Measurements from ENCODE around the gene CFAP210. TPM values are rescaled to one million over a fixed set of nuclear protein-coding genes. Genes with fewer than 3 reads are reported as not detected.
"Not testable (repeated sequence)": the region's sequence is repeated elsewhere in the genome, so short reads cannot be mapped to it uniquely, and the experiment has no call there.

CFAP210 gene
- total and polyA plus RNA-seq, 5 experiments from 2014 or later: not detected

DNA sequence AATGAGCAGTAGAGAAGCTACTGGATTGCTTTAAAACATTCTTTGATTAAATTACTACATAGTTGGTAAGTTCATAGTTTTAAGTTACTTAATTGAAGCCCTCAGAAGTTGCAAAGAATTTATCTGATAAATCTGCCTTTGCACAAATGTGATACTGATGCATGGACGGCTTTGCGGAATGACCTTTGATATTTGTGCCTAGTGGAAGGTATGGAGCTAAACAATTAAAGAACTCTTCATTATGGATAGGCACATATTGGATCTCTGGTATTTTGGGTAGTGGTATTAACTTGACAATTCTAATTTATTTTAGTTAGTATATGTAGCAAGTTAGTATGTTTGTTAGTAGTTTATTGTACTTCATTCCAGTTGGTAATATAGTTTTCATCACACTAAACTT is 54.1 kb downstream of the CFAP210 start:
- Mint-ChIP-seq H3K27ac (no peak overlapping the region), H3K36me3 (peaks cover 0 to 24% (median 10%) of the 10 kb centered on the region in 3 donors), H3K4me1 (no peaks in the 10 kb centered on the region), H3K9me3 (peaks cover 0 to 17% (median 5%) of the 10 kb centered on the region in 9 donors), H3K27me3 (no peaks in the 10 kb centered on the region), H3K4me3 (no peak overlapping the region)
- no peak for DNase-seq
- POLR2A ChIA-PET: no interaction called here
- ATAC-seq: no peak

DNA sequence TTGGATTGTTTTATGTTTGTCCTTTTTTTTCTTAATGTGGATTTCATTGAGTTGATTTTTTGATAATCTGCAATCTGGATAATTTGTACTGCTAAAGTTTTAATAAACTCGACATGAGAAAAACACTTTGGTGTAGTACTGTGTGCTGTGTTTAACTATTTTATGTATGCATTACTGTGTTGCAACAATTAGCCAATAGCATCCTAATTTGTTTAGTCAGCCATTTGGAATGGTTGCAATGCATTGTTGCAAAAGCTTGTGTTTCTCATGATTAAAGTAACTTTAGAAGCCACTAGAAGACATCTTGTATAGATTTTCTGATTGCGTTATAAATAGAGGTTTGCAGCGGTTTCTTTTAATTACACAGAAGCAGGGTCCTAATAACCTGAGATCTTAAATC is 56.6 kb downstream of the CFAP210 start:
- Mint-ChIP-seq H3K36me3 (peaks cover 0 to 28% (median 10%) of the 10 kb centered on the region in 3 donors), H3K9me3 (peaks cover 0 to 7% (median 0%) of the 10 kb centered on the region in 9 donors), H3K4me1 (no peaks in the 10 kb centered on the region), H3K4me3 (no peak overlapping the region), H3K27ac (no peak overlapping the region), H3K27me3 (no peaks in the 10 kb centered on the region)
- POLR2A ChIA-PET: no interaction called here
- ATAC-seq (no peak), DNase-seq (no peak)

DNA sequence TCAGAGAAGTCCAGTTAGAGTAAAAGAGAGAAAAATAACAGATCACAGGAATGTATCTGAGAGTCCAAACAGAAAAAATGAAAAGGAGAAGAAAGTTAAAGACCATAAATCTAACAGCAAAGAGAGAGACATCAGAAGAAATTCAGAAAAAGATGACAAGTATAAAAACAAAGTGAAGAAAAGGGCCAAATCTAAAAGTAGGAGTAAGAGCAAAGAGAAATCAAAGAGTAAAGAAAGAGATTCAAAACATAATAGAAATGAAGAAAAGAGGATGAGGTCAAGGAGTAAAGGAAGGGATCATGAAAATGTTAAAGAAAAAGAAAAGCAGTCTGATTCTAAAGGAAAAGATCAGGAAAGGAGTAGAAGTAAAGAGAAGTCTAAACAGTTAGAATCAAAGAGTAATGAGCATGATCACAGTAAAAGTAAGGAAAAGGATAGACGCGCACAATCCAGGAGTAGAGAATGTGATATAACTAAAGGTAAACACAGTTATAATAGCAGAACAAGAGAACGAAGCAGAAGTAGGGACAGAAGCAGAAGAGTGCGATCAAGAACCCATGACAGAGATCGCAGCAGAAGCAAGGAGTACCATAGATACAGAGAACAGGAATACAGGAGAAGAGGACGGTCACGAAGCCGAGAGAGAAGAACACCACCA is 57.6 kb downstream of the CFAP210 start:
- DNase-seq (no peak), ATAC-seq (no peak)
- no peaks in the 10 kb centered on the region for H3K9me3 Mint-ChIP-seq
- peaks cover 2 to 29% (median 20%) of the 10 kb centered on the region in 3 donors for H3K36me3 Mint-ChIP-seq
- POLR2A ChIA-PET: no interaction called here
- no peak overlapping the region for H3K27ac Mint-ChIP-seq
- H3K27me3 Mint-ChIP-seq: no peaks in the 10 kb centered on the region
- H3K4me1 Mint-ChIP-seq: no peaks in the 10 kb centered on the region
- H3K4me3 Mint-ChIP-seq: no peak overlapping the region

DNA sequence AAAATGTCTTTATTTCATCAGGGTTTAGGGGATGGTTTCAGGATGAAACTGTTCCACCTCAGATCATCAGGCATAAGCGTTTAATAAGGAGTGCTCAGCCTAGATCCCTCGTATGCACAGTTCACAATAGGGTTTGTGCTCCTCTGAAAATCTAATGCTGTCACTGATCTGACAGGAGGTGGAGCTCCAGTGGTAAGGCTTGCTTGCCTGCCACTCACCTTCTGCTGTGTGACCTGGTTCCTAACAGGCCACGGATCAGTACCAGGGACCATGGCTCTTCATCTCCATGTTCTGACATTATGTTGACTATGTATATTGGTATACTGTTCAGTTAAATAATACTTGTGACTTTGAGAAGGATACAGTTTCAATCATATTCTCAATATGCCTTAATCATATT is 68.4 kb downstream of the CFAP210 start:
- ATAC-seq (no peak), DNase-seq (no peak)
- Mint-ChIP-seq H3K27ac (peak overlapping the region in 2 of 10 donors; percentile 0 to 79), H3K36me3 (peaks cover 5 to 77% (median 18%) of the 10 kb centered on the region in 3 donors), H3K27me3 (no peaks in the 10 kb centered on the region), H3K9me3 (no peaks in the 10 kb centered on the region), H3K4me3 (no peak overlapping the region), H3K4me1 (peaks cover 6 to 10% (median 7%) of the 10 kb centered on the region in 4 donors)
- POLR2A ChIA-PET: no interaction called here

DNA sequence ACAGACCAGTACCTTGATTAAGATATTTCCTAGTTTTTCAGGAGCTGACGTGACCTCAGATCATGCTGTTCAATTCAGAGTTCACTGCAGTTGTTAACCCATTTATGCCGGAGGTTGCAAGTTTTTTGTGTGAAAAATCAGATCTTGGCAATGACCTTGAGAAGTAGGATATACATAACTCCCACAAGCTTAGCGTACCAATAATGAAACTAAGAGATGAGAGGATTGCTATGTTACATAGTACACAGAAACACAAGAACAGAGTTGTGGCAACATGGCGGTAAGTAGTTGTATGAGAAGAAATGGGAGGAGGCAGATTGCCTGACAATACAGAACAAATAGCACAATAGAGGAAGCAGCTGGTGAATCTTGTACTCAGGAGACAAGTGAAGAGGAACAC is 71.0 kb downstream of the CFAP210 start:
- Mint-ChIP-seq H3K9me3 (no peaks in the 10 kb centered on the region), H3K27ac (peak overlapping the region in 2 of 10 donors; percentile 6 to 21), H3K4me3 (no peak overlapping the region), H3K4me1 (peaks cover 19 to 32% (median 23%) of the 10 kb centered on the region in 4 donors), H3K27me3 (no peaks in the 10 kb centered on the region), H3K36me3 (peaks cover 9 to 86% (median 30%) of the 10 kb centered on the region in 3 donors)
- POLR2A ChIA-PET: no interaction called here
- DNase-seq (no peak), ATAC-seq (no peak)

DNA sequence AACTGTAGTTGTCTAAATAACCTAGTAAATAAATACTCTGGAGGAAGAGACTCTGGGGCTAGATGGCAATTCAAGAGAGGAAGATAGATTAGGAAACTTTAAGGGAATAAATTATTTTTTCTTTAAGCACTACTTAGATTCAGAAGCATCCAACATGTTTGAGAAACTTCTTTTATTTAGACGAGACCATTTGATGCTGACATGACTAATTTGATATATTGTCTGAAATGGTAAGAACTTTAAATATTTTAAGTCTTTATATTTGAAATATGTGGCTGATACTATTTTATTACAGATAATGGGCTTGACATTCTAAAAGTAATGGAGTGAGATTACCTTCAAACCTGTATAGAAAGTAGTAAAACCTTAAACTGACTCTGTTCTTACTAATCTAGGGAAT is 73.7 kb downstream of the CFAP210 start:
- POLR2A ChIA-PET: no interaction called here
- Mint-ChIP-seq H3K36me3 (peaks cover 19 to 90% (median 49%) of the 10 kb centered on the region in 3 donors), H3K27ac (no peak overlapping the region), H3K9me3 (peaks cover 0 to 12% (median 0%) of the 10 kb centered on the region in 9 donors), H3K4me1 (peaks cover 30 to 46% (median 37%) of the 10 kb centered on the region in 4 donors), H3K27me3 (no peaks in the 10 kb centered on the region), H3K4me3 (no peak overlapping the region)
- no peak for ATAC-seq
- no peak for DNase-seq

DNA sequence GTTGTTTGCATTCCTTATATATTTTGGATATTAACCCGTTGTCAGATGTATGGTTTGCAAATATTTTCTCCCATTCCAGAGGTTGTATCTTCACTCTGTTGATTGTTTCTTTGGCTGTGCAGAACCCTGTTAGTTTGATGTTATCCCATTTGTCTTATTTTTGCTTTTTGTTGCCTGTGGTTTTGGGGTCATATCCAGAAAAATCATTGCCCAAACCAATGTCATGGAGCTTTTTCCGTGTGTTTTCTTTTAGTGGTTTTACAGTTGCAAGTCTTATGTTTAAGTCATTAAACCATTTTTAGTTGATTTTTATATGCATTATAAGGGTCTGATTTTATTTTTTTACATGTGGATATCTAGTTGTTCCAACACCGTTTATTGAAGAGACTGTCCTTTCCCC is 74.3 kb downstream of the CFAP210 start:
- no peak for DNase-seq
- no peak for ATAC-seq
- H3K9me3 Mint-ChIP-seq: peaks cover 0 to 12% (median 0%) of the 10 kb centered on the region in 9 donors
- H3K27ac Mint-ChIP-seq: peak overlapping the region in 2 of 10 donors; percentile 15 to 60
- no peaks in the 10 kb centered on the region for H3K27me3 Mint-ChIP-seq
- peaks cover 19 to 90% (median 53%) of the 10 kb centered on the region in 3 donors for H3K36me3 Mint-ChIP-seq
- POLR2A ChIA-PET: no interaction called here
- H3K4me1 Mint-ChIP-seq: peaks cover 30 to 46% (median 37%) of the 10 kb centered on the region in 4 donors
- H3K4me3 Mint-ChIP-seq: no peak overlapping the region

DNA sequence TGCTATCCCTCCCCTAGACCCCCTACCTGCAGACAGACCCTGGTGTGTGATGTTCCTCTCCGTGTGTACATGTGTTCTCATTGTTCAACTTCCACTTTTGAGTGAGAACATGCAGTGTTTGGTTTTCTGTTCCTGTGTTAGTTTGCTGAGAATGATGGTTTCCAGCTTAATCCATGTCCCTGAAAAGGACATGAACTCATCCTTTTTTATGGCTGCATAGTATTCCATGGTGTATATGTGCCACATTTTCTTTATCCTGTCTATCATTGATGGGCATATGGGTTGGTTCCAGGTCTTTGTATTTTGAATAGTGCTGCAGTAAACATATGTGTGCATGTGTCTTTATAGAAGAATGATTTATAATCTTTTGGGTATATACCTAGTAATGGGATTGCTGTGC is 78.2 kb downstream of the CFAP210 start:
- peaks cover 13 to 94% (median 79%) of the 10 kb centered on the region in 3 donors for H3K36me3 Mint-ChIP-seq
- H3K4me1 Mint-ChIP-seq: peaks cover 22 to 37% (median 32%) of the 10 kb centered on the region in 4 donors
- POLR2A ChIA-PET, DNase-seq, H3K4me3 Mint-ChIP-seq, H3K27ac Mint-ChIP-seq, H3K27me3 Mint-ChIP-seq, ATAC-seq: not testable (repeated sequence)
- peaks cover 0 to 12% (median 0%) of the 10 kb centered on the region in 9 donors for H3K9me3 Mint-ChIP-seq

DNA sequence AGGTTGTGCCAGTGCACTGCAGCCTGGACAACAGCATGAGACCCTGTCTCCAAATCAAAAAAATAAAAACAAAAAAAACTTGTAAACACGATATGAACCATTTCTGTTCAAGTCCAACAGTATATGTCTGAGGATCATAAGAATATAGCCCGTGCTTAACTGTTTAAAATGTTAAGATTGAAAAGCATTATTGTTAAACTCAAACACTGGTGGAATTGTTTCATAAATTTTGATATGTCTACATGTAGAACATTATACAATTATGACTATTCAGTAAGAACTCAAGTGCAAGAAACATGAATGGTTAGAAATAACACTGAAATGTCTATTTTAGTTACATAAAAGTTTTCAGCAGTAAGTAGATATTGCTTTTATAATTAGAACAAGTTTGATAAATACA is 80.3 kb downstream of the CFAP210 start:
- Mint-ChIP-seq H3K27me3 (no peaks in the 10 kb centered on the region), H3K9me3 (peaks cover 0 to 12% (median 0%) of the 10 kb centered on the region in 9 donors), H3K27ac (no peak overlapping the region), H3K4me1 (peaks cover 15 to 29% (median 22%) of the 10 kb centered on the region in 4 donors), H3K36me3 (peaks cover 22 to 94% (median 83%) of the 10 kb centered on the region in 3 donors), H3K4me3 (no peak overlapping the region)
- ATAC-seq (no peak), DNase-seq (no peak)
- POLR2A ChIA-PET: no interaction called here

DNA sequence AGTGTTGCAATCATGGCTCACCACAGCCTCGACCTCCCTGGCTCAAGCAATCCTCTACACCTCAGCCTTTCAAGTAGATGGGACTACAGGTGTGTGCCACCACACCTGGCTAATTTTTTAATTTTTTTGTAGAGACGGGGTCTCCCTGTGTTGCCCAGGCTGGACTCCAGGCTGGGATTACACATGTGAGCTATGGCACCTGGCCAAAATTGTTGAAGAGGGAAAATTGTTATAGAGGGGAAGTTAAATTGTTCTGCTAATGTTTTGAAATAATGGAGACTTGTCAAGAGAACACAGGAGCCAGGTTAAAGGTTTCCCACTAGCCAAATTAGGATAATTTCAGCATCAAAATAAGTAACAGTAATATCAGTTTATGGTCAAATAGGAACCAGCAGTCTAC is 84.9 kb downstream of the CFAP210 start:
- Mint-ChIP-seq H3K4me1 (peaks cover 0 to 6% (median 2%) of the 10 kb centered on the region in 4 donors), H3K4me3 (no peak overlapping the region), H3K36me3 (peaks cover 10 to 89% (median 46%) of the 10 kb centered on the region in 3 donors), H3K27me3 (no peaks in the 10 kb centered on the region), H3K27ac (peak overlapping the region in 1 of 10 donors; percentile 75), H3K9me3 (no peaks in the 10 kb centered on the region)
- ATAC-seq: no peak
- no peak for DNase-seq
- POLR2A ChIA-PET: no interaction called here

DNA sequence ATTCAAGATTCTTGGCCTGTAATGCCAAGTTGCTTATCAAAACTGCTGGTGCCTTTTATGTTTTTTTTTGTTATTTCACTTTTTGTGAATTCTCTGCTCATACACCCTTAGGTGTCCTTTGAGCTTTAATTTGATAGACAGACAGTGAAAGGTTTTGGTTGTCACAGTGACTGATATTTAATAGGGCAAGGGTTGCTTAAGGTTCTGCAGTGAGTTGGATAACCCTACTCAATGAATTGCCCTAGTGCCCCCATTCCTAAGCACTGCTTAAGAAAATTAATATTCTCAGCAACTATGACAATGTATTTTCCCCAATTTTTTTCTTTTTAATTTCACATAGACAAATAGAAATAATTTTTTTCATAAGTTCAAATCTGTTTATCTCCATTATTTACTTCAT is 94.6 kb downstream of the CFAP210 start:
- H3K36me3 Mint-ChIP-seq: peaks cover 0 to 45% (median 2%) of the 10 kb centered on the region in 3 donors
- H3K27me3 Mint-ChIP-seq: no peaks in the 10 kb centered on the region
- no peaks in the 10 kb centered on the region for H3K9me3 Mint-ChIP-seq
- no peak overlapping the region for H3K27ac Mint-ChIP-seq
- POLR2A ChIA-PET: no interaction called here
- H3K4me3 Mint-ChIP-seq: peak overlapping the region in 1 of 10 donors; percentile 12
- DNase-seq: no peak
- H3K4me1 Mint-ChIP-seq: peaks cover 14 to 44% (median 38%) of the 10 kb centered on the region in 4 donors
- no peak for ATAC-seq

DNA sequence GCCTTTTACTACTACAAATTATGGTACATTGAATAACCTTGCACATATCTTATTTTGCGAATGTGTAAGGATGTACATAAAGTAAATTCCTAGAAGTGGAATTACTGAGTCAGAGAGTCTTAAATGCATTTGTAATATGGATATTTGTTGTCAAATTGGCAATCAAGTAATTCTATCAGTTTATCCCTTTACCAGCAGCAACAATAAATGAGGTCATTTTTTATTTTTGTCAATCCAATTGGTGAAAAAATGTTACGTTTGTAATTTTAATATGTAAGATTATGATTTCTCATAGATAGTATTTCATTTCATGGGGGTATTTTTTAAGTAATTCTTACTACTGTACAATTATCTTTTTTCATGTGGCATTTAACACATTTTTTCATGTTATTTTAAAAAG is 95.2 kb downstream of the CFAP210 start:
- Mint-ChIP-seq H3K4me3 (no peak overlapping the region), H3K36me3 (peaks cover 0 to 40% (median 2%) of the 10 kb centered on the region in 3 donors), H3K27ac (no peak overlapping the region), H3K9me3 (no peaks in the 10 kb centered on the region), H3K4me1 (peaks cover 14 to 45% (median 40%) of the 10 kb centered on the region in 4 donors), H3K27me3 (no peaks in the 10 kb centered on the region)
- POLR2A ChIA-PET: no interaction called here
- ATAC-seq (no peak), DNase-seq (no peak)

DNA sequence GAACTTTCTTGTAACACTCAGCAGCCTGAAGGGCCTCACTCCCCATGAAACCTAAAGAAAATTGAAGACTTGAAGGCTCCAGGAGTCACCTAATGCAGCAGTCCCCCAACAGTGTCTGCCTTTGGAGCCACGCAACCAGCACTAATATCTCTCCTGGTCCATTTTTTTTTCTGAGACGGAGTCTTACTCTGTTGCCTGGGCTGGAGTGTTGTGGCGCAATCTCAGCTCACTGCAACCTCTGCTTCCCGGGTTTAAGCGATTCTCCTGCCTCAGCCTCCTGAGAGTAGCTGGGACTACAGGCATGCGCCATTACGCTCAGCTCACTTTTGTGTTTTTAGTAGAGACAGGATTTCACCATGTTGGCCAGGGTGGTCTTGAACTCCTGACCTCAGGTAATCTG is 97.7 kb downstream of the CFAP210 start:
- DNase-seq, H3K9me3 Mint-ChIP-seq, ATAC-seq, H3K27me3 Mint-ChIP-seq, POLR2A ChIA-PET: not testable (repeated sequence)
- H3K36me3 Mint-ChIP-seq: peaks cover 0 to 31% (median 2%) of the 10 kb centered on the region in 3 donors
- peak overlapping the region in 1 of 10 donors; percentile 3 for H3K4me3 Mint-ChIP-seq
- peak overlapping the region in 2 of 10 donors; percentile 35 to 57 for H3K27ac Mint-ChIP-seq
- H3K4me1 Mint-ChIP-seq: peaks cover 12 to 51% (median 34%) of the 10 kb centered on the region in 4 donors

All from naive thymus-derived CD8-positive, alpha-beta T cell (primary cell).